OCI-M2 (cell line): Measurements from ENCODE around the gene SLC2A2.
"Not testable (repeated sequence)": the region's sequence is repeated elsewhere in the genome, so short reads cannot be mapped to it uniquely, and the experiment has no call there.

Experiments used
- DNase-seq: peaks from one replicate; lab custom pipeline; 2025; ENCODE audit not compliant: unreplicated experiment; lab: John Stamatoyannopoulos, UW

Gene SLC2A2

DNA sequence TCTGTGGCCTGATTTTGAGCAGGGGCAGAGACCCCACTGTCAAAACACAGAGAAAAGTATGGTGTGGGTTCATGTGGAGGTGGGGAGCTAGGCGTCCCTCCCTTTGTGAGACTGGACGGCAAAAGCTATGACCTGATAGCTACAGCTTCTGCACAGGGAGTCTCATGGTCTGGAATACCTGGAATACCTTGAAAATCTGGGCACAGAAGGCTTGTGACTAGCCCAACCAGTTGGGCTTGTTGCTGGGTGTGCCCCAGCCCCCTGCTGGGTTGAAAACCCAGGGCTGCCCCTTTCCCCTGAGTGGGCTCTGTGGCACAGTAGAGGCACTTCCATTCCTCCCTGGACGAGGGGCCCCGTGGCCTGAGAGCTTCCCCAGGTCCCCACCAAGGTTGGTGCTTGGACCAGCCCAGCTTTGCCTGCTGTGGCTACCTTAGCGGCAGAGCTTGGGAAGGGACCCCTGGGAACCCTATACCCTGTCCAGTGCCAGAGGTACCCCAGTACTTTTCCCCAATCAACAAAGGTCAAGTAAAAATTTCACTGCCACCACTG lies 37.3 kb downstream of the SLC2A2 start:
- DNase-seq, result no peak

- no peak for DNase-seq
Measured at GRCh38 chr3:170988378-170988777, 38.1 kb downstream of the SLC2A2 start.

- DNase-seq, result no peak
Measured at GRCh38 chr3:170985304-170985703, 41.2 kb downstream of the SLC2A2 start.

- DNase-seq, result no peak
Measured at GRCh38 chr3:170982733-170983132, 43.8 kb downstream of the SLC2A2 start.

DNA sequence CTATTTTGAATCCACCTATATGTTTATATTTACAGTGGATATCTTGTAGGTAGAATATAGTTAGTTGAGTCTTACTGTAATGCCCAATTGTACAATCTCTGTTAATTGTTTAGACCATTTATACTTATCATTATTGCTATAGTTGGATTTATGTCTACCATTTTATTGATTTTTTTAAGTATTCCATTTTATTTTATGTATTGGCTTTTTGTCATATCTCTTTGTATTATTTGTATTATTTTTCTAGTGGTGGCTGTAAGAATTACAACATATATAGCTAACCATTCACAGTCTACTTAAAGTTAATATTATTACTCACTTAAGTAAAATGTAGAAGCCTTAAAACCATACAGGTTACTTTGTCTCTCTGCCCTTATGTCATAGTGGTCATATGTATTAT lies 46.1 kb downstream of the SLC2A2 start:
- no peak for DNase-seq

GRCh38 chr3:170977949-170978745 lies 48.4 kb downstream of the SLC2A2 start:
- no peak for DNase-seq

GRCh38 chr3:170976190-170976519 lies 50.4 kb downstream of the SLC2A2 start:
- DNase-seq, result no peak

GRCh38 chr3:170975283-170976189 lies 51.0 kb downstream of the SLC2A2 start:
- no peak for DNase-seq

GRCh38 chr3:170974872-170975271 lies 51.6 kb downstream of the SLC2A2 start:
- DNase-seq, result no peak

DNA sequence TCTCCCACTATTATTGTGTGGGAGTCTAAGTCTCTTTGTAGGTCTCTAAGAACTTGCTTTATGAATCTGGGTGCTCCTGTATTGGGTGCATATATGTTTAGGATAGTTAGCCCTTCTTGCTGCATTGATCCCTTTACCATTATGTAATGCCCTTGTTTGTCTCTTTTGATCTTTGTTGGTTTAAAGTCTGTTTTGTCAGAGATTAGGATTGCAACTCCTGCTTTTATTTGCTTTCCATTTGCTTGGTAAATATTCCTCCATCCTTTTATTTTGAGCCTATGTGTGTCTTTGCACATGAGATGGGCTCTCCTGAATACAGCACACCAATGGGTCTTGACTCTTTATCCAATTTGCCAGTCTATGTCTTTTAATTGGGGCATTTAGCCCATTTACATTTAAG lies 53.6 kb downstream of the SLC2A2 start:
- not testable (repeated sequence) for DNase-seq

DNA sequence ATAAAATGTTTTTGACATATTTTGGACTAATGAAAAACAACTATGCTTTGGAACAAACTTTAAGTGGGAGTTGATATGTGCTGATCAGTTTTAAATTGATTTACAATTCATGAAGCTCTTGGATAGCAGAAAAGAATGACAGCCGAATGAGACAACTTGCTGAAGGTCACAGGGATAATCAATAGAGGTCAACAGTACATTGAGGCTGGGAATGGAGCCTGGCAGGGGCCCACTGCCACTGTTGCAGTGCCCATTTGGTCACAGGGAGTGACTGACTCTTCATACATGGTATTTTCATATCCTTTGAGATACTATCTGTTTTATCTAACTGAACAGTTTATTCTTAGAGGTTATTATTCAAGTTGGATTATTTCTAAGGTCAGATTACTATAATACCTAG lies 59.4 kb downstream of the SLC2A2 start:
- no peak for DNase-seq

DNA sequence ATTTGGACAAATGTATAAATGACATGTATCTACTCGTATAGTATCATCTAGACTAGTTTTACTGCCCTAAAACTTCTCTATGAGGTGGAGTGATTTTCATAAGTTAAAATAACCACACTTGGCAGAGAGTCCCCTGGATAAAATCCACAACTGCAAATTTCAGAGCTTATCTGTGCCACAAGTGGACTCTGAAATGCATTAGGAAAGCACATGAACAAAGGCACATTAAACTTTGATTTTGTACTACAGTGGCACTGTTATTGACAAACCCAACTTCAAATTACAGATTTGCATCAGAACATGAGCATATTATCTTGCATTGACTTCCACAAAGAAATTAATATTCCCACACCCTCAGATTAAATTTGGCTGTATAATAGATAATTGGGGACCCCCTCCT lies 60.0 kb downstream of the SLC2A2 start:
- DNase-seq, result no peak

- DNase-seq, result no peak
Measured at GRCh38 chr3:170962411-170962810, 64.1 kb downstream of the SLC2A2 start.

GRCh38 chr3:170961616-170962400 lies 64.7 kb downstream of the SLC2A2 start:
- DNase-seq, result no peak

- DNase-seq, result no peak
Measured at GRCh38 chr3:170959457-170959856, 67.1 kb downstream of the SLC2A2 start.

DNA sequence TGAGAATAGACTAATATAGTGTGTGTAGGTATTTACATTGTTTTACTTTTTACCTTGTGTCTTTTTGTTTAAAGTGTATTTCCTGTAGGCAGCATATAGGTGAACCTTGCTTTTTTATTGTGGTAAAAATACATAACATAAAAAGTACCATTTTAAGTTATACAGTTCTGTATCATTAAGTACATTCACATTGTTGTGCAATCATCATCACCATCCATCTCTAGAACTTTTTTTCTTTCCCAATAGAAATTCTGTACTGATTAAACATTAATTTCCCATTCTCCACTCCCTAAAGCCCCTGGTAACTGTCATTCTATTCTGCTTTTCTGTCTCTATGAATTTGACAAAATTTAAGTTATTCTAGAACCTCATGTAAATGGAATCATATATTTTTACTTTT lies 69.9 kb downstream of the SLC2A2 start:
- no peak for DNase-seq

DNA sequence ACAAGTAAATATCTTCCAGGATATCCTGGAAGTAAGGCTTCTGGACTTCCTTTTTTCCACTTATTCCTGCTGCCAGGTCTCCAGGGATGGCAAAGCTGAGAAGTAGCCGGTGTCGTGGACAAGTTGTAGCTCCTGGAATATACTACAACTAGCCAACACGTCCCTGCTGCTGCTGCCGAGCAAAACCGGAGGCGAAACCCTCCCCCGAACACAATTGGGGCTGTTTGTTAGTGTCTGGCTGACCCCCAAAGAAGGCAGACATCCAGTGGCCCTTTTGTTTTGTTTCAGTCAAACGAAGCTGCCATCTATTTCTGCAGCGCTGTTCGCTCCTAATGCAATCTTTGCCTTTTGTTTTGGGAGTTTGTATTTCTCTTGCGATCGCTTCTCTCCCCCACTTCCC lies 72.8 kb downstream of the SLC2A2 start:
- no peak for DNase-seq

- no peak for DNase-seq
Measured at GRCh38 chr3:170953229-170953628, 73.3 kb downstream of the SLC2A2 start.

DNA sequence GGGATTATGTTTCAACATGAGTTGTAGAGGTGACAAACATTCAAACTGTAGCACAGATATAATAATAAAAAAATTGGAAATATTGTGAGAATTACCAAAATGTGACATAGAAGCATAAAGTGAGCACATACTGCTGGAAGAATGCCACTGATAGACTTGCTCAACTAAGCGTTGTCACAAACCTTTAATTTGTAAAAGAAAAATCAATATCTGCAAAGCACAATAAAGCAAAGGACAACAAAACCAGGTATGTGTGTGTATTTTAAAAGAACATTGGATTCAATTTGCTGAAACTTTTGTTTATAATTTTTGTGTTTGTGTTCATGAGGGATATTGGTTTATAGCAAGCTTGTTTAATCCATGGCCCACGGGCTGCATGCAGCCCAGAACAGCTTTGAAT lies 77.3 kb downstream of the SLC2A2 start:
- DNase-seq, result no peak

DNA sequence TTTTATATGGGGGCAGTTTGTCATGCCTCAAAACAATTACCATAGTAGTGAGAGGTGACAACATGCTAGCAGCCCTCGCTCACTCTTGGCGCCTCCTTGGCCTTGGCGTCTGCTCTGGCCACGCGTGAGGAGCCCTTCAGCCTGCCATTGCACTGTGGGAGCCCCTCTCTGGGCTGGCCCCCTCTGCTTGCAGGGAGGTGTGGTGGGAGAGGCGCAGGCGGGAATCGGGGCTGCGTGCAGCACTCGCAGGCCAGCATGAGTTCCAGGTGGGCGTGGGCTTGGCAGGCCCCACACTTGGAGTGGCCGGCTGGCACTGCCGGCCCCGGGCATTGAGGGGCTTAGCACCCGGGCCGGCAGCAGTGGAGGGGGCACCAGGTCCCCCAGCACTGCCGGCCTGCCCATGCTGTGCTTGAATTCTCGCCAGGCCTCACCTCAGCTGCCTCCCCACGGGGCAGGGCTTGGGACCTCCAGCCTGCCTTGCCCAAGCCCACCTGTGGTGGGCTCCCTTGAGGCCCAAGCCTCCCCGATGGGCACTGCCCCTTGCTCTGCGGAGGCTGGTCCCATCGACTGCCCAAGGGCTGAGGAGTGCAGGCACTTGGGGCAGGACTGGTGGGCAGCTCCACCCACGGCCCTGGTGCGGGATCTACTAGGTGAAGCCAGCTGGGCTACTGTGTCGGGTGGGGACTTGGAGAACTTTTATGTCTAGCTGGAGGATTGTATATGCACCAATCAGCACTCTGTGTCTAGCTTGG lies 79.3 kb downstream of the SLC2A2 start:
- DNase-seq, result no peak
